ENCODE data around the gene PRORP.
"Not testable (repeated sequence)": the region's sequence is repeated elsewhere in the genome, so short reads cannot be mapped to it uniquely, and the experiment has no call there.

Gene PRORP

GRCh38 chr14:35121887-35122695 is at the start of gene PRORP, which contains the start of gene PPP2R3C:
TSS of gene PRORP (plus strand) at chr14:35122552. CDS start at chr14:35123246, 694 bp downstream.
TSS of gene PPP2R3C (minus strand) at chr14:35121990. CDS start at chr14:35121959, 31 bp downstream.
- peak; percentile 42 for DNase-seq

- no peak for DNase-seq
Observed at GRCh38 chr14:35073486-35073885, 48.9 kb upstream of the PRORP start.

GRCh38 chr14:35078082-35078481 is 44.3 kb upstream of the PRORP start:
- no peak for DNase-seq

GRCh38 chr14:35079742-35080141 is 42.6 kb upstream of the PRORP start:
- DNase-seq = no peak

- DNase-seq = no peak
Observed at GRCh38 chr14:35083530-35084150, 38.7 kb upstream of the PRORP start.

- no peak for DNase-seq
Observed at GRCh38 chr14:35085441-35085840, 36.9 kb upstream of the PRORP start.

GRCh38 chr14:35088514-35088913 is 33.8 kb upstream of the PRORP start:
- no peak for DNase-seq

GRCh38 chr14:35094645-35095044 is 27.7 kb upstream of the PRORP start:
- not testable (repeated sequence) for DNase-seq

- DNase-seq = no peak
Observed at GRCh38 chr14:35107866-35108265, 14.5 kb upstream of the PRORP start.

- DNase-seq = no peak
Observed at GRCh38 chr14:35112641-35113040, 9.7 kb upstream of the PRORP start.

GRCh38 chr14:35113308-35113950 is 8.9 kb upstream of the PRORP start:
- no peak for DNase-seq

GRCh38 chr14:35114036-35114435 is 8.3 kb upstream of the PRORP start:
- DNase-seq = no peak

- DNase-seq = no peak
Observed at GRCh38 chr14:35116242-35116641, 6.1 kb upstream of the PRORP start.

GRCh38 chr14:35117112-35117511 is 5.2 kb upstream of the PRORP start:
- DNase-seq = no peak

- no peak for DNase-seq
Observed at GRCh38 chr14:35121026-35121886, 1.1 kb upstream of the PRORP start.

- DNase-seq = no peak
Observed at GRCh38 chr14:35122696-35123387, 490 bp downstream of the PRORP start.

- no peak for DNase-seq
Observed at GRCh38 chr14:35123388-35123703, 994 bp downstream of the PRORP start.

GRCh38 chr14:35124127-35124526 is 1.8 kb downstream of the PRORP start:
- no peak for DNase-seq

GRCh38 chr14:35133542-35134328 is 11.4 kb downstream of the PRORP start:
- no peak for DNase-seq

- DNase-seq = no peak
Observed at GRCh38 chr14:35134329-35135123, 12.2 kb downstream of the PRORP start.

GRCh38 chr14:35138585-35138984 is 16.2 kb downstream of the PRORP start:
- no peak for DNase-seq
